Thoracic aorta (tissue), 2 donors: ENCODE results near the gene SGCD. TPM values are rescaled to one million over a fixed set of nuclear protein-coding genes. Genes with fewer than 3 reads are reported as not detected.

Source experiments
- ATAC-seq: fragments of 150-250 bp; one replicate; pipeline ENCODE4 v1.8.0; 2017; ENCODE audit warnings: low read depth; ENCODE audit not compliant: insufficient number of reproducible peaks, low FRiP score
- DNase-seq: peaks from one replicate; pipeline ENCODE4 v3.0.0-alpha.2; 2020; ENCODE audit warnings: low spot score
- H3K27ac ChIP-seq, 2 donors: fragments of 200-600 bp; sonication (generic); 1 replicate in 1 of 2; 2 replicates in 1 of 2; pipeline ENCODE4 v1.5.1; 2016; ENCODE audit warnings: mild to moderate bottlenecking in 2 of 2, moderate library complexity in 2 of 2
- H3K27me3 ChIP-seq: fragments of 200-600 bp; sonication (generic); replicated peaks from 2 replicates; pipeline ENCODE4 v1.6.0; 2016; ENCODE audit warnings: mild to moderate bottlenecking; ENCODE audit not compliant: insufficient read depth
- H3K36me3 ChIP-seq: fragments of 200-600 bp; sonication (generic); one replicate; pipeline ENCODE4 v1.5.1; 2016
- H3K4me1 ChIP-seq, 2 donors: fragments of 200-600 bp; sonication (generic); 1 replicate in 1 of 2; 2 replicates in 1 of 2; pipeline versions ENCODE4 v1.5.1 to v1.6.0; 2016; ENCODE audit warnings: low read depth in 2 of 2, mild to moderate bottlenecking in 1 of 2; ENCODE audit not compliant: control insufficient read depth in 1 of 2
- H3K4me3 ChIP-seq: fragments of 200-600 bp; sonication (generic); 2 replicates; pipeline ENCODE4 v1.5.1; 2016; ENCODE audit warnings: mild to moderate bottlenecking
- H3K9me3 ChIP-seq: fragments of 200-600 bp; sonication (generic); 2 replicates; pipeline ENCODE4 v1.5.1; 2016
- total RNA-seq, 2 donors: library from RNA; depleted of rRNA; stranded (reverse); fragments of >200 nt; gene quantifications; one replicate each; pipeline versions ENCODE4 v1.1.0 to v1.2.3, GENCODE V29; 2016
- TF ChIP-seq, protein P1 (sequence below): fragments of 200-600 bp; sonication (generic); IDR thresholded peaks from one replicate; pipeline ENCODE4 v1.5.1; 2019; ENCODE audit warnings: antibody characterized with exemption

Gene SGCD
- total RNA-seq, 2 donors from 2014 or later, result 20.4 to 40.3 TPM

DNA sequence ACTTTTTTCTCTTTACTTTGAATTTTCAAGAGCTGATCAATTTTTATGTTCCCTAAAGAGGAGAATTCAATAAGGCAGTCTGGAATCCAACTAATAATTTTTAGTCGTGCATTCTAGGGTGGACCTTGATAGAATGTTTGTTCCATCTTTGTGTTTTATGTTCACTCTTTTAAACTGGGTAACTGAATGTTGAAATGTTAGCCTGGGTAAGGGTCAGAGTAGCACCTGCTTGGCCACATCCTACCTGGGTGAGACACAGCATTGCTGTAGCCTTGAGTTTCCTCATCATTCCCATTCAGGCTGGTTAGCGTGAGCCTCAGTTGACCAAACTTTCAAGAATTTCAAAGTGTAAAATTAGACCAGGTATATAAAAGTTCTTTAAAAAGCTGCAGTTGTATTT is 85.0 kb downstream of the SGCD start:
- no peak for DNase-seq
- H3K27ac ChIP-seq, result peak overlapping the region in 1 of 2 donors; percentile 35
- no peak for ATAC-seq
- H3K4me1 ChIP-seq, result peaks cover 0 to 31% of the 10 kb centered on the region in 2 donors
- TF ChIP-seq, protein P1, sequence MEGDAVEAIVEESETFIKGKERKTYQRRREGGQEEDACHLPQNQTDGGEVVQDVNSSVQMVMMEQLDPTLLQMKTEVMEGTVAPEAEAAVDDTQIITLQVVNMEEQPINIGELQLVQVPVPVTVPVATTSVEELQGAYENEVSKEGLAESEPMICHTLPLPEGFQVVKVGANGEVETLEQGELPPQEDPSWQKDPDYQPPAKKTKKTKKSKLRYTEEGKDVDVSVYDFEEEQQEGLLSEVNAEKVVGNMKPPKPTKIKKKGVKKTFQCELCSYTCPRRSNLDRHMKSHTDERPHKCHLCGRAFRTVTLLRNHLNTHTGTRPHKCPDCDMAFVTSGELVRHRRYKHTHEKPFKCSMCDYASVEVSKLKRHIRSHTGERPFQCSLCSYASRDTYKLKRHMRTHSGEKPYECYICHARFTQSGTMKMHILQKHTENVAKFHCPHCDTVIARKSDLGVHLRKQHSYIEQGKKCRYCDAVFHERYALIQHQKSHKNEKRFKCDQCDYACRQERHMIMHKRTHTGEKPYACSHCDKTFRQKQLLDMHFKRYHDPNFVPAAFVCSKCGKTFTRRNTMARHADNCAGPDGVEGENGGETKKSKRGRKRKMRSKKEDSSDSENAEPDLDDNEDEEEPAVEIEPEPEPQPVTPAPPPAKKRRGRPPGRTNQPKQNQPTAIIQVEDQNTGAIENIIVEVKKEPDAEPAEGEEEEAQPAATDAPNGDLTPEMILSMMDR, result no peak
- no peaks in the 10 kb centered on the region for H3K36me3 ChIP-seq
- H3K27me3 ChIP-seq, result no peaks in the 10 kb centered on the region
- H3K9me3 ChIP-seq, result no peaks in the 10 kb centered on the region
- H3K4me3 ChIP-seq, result no peak overlapping the region

DNA sequence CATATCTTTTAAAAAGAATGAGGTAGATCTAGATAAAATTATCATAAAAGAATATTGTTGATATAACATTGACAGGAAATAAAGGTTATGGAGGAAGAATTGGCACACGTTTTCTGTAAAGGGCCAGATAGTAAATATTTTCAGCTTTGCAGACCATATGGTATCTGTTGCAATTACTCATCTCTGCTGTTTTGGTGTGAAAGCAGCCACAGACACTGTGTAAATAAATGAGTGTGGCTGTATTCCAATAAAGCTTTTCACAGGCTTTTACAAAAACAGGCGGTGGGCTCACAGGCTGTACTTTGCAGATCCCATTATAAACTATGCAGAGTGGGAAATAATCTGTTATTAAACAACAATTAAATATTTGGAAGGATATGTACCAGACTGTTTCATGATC is 87.4 kb downstream of the SGCD start:
- DNase-seq (no peak), ATAC-seq (no peak)
- Histone ChIP-seq H3K27me3 (no peaks in the 10 kb centered on the region), H3K4me1 (peaks cover 0 to 31% of the 10 kb centered on the region in 2 donors), H3K4me3 (no peak overlapping the region), H3K9me3 (no peaks in the 10 kb centered on the region), H3K36me3 (no peaks in the 10 kb centered on the region), H3K27ac (no peak overlapping the region)
- TF ChIP-seq, protein P1, result no peak

DNA sequence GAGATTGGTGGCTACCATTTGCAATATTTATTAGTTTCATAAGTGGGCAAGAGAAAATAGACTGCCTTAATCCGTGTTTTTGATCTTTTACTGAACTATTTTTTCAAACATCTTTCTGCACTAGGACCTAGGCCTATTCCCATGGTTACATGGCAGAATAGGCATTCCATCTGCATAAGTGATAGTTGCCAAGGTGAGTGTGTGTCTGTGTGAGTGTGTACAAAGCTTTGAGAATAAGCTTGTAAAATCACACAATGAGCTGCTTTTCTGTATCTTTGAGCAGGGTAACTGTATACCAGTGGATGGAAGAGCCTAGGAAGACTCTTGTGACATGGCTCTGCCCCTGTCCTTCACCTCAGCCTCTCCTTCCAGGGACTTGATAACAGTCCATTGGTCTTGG is 92.7 kb downstream of the SGCD start:
- H3K4me1 ChIP-seq, result peaks cover 0 to 5% of the 10 kb centered on the region in 2 donors
- H3K27me3 ChIP-seq, result no peaks in the 10 kb centered on the region
- no peak overlapping the region for H3K4me3 ChIP-seq
- no peak for ATAC-seq
- H3K9me3 ChIP-seq, result no peaks in the 10 kb centered on the region
- no peaks in the 10 kb centered on the region for H3K36me3 ChIP-seq
- TF ChIP-seq, protein P1, result no peak
- H3K27ac ChIP-seq, result no peak overlapping the region
- DNase-seq, result no peak

DNA sequence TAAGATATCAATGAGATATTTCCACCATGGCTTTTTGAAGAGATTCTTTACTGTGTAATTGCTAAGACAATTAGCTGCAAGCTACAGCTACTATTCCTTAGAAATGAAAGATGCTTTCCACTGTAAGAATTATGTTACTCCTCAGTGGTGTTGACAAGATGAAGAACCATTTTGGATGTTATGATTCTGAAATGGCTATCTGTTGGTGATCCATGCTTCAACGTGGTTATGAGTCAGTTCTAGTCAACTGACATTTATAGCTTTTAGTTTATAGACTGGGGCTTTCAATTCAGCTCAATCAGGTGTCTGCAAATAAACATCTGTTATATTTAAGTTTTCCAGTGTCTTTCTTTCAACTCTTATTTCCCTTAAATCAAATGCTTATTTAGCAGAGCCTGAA is 93.7 kb downstream of the SGCD start:
- no peak for DNase-seq
- no peak overlapping the region for H3K27ac ChIP-seq
- TF ChIP-seq, protein P1, result no peak
- H3K36me3 ChIP-seq, result no peaks in the 10 kb centered on the region
- no peaks in the 10 kb centered on the region for H3K9me3 ChIP-seq
- no peaks in the 10 kb centered on the region for H3K27me3 ChIP-seq
- no peak for ATAC-seq
- no peaks in the 10 kb centered on the region for H3K4me1 ChIP-seq
- no peak overlapping the region for H3K4me3 ChIP-seq

DNA sequence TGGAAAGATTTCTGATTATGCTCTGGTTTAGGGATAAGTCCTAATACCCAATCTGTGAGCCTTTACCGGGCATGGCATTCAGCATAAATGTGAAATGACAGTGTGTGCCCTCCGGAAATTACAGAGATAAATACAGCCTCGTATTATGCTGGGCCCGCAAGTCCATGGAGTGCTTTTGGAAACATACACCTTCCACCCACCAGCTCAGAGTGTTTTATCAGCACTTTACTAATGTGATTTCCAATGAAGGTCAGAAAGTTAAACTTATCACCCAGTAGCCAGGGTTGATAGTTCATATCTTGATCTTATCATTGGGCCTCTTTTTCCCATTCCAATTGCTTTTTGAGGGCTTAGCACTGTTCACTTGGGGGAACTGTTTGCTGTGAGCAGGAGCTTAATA is 94.8 kb downstream of the SGCD start:
- H3K27ac ChIP-seq, result no peak overlapping the region
- no peaks in the 10 kb centered on the region for H3K36me3 ChIP-seq
- H3K9me3 ChIP-seq, result no peaks in the 10 kb centered on the region
- H3K4me1 ChIP-seq, result no peaks in the 10 kb centered on the region
- no peak for ATAC-seq
- TF ChIP-seq, protein P1, result no peak
- no peak overlapping the region for H3K4me3 ChIP-seq
- H3K27me3 ChIP-seq, result no peaks in the 10 kb centered on the region
- DNase-seq, result no peak
